GM21576 (cell line): Measurements from ENCODE around the gene C20orf144.
"Not testable (repeated sequence)": the region's sequence is repeated elsewhere in the genome, so short reads cannot be mapped to it uniquely, and the experiment has no call there.

Source experiments
- ATAC-seq: cut with Tn5 transposase; IDR thresholded peaks from one replicate; pipeline ENCODE4 v1.9.1; 2021; ENCODE audit warnings: mild to moderate bottlenecking, moderate library complexity; ENCODE audit not compliant: unreplicated experiment

The C20orf144 gene

DNA sequence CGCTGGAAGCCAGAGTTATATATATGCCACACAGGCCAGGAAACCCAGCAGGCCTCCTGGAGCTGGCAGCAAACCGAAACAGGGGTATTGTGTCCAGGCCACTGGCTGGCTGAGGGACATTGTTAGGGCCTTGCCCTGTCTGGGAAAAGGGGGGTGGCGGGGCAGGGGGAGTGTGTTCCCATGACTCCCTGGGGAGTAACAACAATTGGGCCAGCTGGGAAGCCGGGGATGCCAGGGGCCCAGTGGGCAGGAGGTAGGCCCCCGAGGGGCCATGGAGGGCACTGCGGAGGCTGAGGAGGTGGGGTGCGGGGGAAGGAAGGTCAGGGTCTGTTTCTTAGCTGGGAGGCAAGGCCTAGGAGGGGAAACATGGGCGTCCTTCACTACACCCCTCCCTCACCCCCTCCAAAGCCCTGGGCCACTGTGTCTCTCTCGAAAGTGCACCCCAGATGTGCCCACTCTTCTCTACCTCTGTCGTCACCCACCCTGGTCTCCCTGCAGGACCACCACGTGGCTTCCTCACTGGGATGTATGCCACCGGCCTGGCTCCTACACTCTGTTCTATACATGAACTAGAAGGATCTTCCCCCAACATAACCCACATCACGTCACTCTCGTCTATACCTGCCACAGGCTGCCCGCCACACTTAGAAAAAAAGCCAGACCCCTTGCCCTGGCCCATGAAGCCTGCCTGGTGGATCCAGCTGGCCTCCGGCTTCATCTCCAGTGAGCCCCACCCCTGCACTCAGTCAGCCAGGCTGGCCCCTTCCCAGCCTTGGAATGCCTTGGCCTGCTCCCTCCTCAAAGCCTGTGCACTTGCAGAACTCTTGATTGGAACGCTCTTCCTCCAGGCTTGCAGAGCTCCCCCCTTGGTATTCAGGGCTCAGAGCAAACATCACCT, 31.9 kb downstream of the C20orf144 start:
- ATAC-seq, result no peak

DNA sequence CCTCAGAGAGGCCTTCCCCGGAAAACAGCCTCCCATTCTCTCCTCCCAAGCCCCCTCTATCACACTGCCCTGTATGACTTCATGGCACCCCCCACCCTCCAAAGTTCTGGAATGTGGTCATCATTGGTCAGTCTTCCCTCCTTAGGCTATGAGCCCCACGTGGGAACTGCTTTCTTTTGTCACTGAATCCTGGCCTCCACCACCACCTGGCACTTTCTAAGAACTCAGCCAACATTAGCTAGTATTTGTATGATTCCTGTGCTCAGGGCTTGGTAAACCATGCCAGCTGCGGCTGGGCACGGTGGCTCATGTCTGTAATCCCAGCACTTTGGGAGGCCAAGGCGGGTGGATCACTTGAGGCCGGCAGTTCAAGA, 32.5 kb downstream of the C20orf144 start:
- no peak for ATAC-seq

- ATAC-seq, result no peak
Measured at GRCh38 chr20:33696448-33696847, 34.3 kb downstream of the C20orf144 start.

- ATAC-seq, result no peak
Measured at GRCh38 chr20:33697129-33697528, 35.0 kb downstream of the C20orf144 start.

DNA sequence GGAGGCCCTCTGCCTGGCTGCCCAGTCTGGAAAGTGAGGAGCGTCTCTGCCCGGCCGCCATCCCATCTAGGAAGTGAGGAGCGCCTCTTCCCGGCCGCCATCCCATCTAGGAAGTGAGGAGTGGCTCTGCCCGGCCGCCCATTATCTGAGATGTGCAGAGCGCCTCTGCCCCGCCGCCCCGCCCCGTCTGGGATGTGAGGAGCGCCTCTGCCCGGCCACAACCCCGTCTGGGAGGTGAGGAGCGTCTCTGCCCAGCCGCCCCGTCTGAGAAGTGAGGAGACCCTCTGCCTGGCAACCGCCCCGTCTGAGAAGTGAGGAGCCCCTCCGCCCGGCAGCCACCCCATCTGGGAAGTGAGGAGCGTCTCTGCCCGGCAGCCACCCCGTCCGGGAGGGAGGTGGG, 36.8 kb downstream of the C20orf144 start:
- not testable (repeated sequence) for ATAC-seq

GRCh38 chr20:33700696-33701441, 38.7 kb downstream of the C20orf144 start:
- ATAC-seq, result not testable (repeated sequence)

DNA sequence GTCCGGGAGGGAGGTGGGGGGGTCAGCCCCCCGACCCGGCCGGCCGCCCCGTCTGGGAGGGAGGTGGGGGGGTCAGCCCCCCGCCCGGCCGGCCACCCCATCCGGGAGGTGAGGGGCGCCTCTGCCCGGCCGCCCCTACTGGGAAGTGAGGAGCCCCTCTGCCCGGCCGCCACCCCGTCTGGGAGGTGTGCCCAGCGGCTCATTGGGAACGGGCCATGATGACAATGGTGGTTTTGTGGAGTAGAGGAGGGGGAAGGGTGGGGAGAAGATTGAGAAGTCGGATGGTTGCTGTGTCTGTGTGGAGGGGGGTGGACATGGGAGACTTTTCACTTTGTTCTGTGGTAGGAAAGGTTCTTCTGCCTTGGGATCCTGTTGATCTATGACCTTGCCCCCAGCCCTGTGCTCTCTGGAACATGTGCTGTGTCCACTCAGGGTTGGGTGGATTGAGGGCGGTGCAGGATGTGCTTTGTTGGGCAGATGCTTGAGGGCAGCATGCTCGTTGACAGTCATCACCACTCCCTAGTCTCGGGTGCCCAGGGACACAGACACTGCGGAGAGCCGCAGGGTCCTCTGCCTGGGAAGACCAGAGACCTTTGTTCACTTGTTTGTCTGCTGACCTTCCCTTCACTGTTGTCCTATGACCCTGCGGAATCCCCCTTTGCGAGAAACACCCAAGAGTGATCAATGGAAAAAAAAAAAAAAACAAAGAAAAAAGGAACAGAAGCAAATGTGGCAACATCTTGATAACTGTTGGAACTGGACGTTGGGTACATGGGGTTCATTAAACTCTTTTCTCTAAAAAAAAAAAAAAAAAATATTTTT, 39.7 kb downstream of the C20orf144 start:
- no peak for ATAC-seq

DNA sequence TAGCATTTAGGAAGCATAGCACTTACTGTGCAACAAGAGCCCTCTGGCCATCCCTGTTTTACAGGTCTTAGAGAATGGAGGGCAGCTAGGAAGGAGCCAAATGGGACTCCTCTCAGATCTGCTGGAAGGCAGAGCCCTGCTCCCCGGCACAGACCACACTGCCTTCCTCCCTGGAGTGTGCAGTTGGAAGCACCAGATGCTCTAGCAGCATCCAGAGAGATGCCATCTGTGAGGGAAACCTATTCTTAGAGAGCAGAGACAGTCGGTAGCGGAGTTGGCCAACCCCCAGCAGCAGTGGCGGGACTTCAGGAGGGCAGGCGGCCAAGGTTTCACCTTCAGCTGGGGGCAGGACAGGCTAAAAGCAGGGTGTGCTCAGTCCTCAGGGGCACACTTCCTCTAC, 40.7 kb downstream of the C20orf144 start:
- no peak for ATAC-seq

DNA sequence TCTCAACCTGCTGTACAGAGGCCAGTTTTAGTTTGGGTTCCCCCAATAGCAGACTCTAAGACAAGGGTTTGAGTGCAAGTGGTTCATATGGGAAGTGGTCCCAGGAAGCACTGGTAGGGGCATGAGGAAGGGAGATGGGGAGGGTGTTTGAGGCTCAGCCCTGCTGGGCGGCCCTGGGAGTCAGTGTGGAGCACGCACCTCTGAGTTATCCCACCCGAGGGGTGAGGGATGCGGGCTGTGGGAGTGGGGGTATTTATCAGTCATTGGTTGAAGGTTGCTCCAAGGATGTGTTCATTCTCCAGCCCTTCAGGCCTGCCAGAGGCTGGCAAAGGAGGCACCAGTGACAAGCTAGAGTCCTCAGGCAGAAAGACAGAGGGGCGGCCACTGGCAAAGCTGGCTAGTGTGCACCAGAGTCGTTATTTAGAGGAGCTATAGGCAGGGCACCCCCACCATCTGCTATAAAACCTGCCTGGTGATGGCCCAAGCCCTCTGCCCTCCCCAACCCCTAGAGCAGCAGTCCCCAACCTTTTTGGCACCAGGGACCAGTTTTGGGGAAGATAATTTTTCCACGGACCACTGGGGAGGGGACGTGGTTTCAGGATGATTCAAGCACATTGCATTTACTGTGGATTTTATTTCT, 41.5 kb downstream of the C20orf144 start:
- ATAC-seq, result no peak

GRCh38 chr20:33704197-33704924, 42.2 kb downstream of the C20orf144 start:
- ATAC-seq, result no peak

DNA sequence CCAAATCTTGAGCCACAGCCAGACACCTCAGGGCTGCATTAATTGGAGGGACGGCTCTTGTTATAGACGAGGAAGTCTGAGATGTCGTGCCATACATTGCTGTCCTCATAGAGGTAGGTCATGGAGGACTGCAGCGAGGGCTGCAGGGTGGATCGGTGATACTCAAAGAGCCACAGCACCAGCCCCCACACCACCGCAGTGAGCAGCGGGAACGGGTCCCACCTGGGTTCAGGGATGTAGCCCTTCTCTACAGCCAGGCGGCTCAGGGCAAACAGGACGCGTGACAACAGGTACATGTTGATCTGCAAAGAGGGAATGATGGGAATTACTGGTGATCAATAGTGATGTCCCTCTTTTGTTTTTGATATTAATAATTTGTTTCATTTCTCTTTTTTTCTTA, 45.5 kb downstream of the C20orf144 start:
- no peak for ATAC-seq

DNA sequence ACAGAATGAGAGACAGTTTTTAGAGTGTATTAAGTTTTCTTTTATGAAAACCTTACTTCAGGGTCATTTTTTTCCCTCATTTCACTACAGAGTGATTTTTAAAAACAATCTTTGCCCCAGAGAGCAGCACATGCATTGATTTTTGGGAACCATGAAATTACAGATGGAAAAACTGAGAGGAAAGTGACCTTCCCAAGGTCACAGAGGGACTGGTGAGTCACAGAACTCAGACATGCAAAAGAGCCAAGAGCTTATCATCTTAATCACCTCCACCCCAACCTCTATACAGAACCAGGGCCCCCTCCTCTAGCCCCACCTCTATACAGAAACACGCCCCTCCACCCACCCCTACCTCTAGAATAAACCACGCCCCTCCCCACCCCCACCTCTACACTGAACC, 47.3 kb downstream of the C20orf144 start:
- ATAC-seq, result no peak

GRCh38 chr20:33709905-33710541, 47.9 kb downstream of the C20orf144 start:
- ATAC-seq, result no peak

DNA sequence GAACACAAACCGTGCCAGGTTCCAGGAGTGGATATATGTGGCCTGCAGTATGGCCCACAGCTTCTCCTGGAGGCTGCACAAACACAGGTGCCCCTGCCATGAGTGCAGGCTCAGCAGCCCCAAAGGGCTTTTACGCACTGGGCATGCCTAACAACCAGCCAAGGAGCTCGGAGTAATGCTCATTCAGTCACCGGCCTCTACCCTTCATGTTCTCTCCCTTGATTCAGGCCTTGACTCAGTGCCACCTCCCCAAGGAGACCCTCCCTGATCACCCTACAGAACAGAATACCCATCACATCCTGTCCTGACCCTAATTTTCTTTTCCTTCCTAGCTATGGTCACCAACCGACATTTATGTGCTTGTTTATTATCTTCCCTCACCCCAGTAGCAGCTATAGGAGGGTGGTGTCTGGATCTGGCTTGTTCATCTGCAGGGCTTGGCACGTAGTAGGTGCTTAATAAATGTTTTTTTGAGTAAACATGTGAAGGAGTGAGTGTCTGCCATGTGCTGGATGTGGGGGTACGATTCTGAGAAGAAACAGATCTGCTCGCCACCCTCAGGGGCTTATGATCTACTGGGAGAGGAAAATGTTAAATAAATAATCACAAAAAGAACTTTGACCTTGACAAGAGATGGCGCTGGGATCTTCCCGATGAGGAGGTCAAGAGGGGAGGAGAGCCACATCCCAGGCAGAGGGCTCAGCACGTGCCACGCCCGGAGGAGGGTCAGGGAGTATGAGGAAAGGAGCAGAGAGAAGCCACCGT, 48.7 kb downstream of the C20orf144 start:
- no peak for ATAC-seq

DNA sequence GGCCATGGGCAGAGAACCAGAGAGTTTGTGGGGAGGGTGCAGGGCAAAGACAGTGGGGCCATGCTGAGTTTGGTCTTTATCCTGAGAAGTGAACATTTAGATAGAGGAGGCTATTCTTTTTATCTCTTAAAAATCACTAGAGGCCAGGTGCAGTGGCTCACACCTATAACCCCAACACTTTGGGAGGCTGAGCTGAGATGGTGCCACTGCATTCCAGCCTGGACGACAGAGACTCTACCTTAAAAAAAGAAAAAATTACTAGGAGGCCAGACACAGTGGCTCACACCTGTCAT, 49.3 kb downstream of the C20orf144 start:
- no peak for ATAC-seq
